Measurements from ENCODE around the gene CACHD1. TPM values are rescaled to one million over a fixed set of nuclear protein-coding genes. Genes with fewer than 3 reads are reported as not detected.

Gene CACHD1
- total and polyA plus RNA-seq, 12 donors, result 0.87 to 4.2 (median 2.4) TPM

Small RNA genes within 50 kb of the gene (microRNA-seq; reads per million reads assigned to microRNA genes)
- gene MIR4794, result 0 to 0.51 reads per million in 2 donors
